D721Med (cell line): ENCODE measurements around the gene IQCC.

Source experiments
- DNase-seq: peaks from one replicate; pipeline ENCODE4 v3.0.0; 2011; ENCODE audit warnings: low spot score; ENCODE audit not compliant: insufficient read length
- FAIRE-seq: peaks from 2 replicates; lab custom pipeline; 2011; peaks lifted over from hg19 to GRCh38; lab: Jason Lieb, UNC
- CTCF ChIP-seq: IDR thresholded peaks from 2 replicates; pipeline ENCODE4 v1.5.1; 2012; ENCODE audit warnings: mild to moderate bottlenecking, control low read depth; ENCODE audit not compliant: insufficient read depth; ENCODE audit errors: missing control alignments

IQCC gene

GRCh38 chr1:32186077-32186476, 19.4 kb upstream of the IQCC start:
- no peak for TF ChIP-seq CTCF
- FAIRE-seq (no peak), DNase-seq (no peak)

GRCh38 chr1:32186491-32186890, 19.0 kb upstream of the IQCC start:
- FAIRE-seq (no peak), DNase-seq (no peak)
- TF ChIP-seq CTCF, result no peak

- DNase-seq (no peak), FAIRE-seq (no peak)
- TF ChIP-seq CTCF, result no peak
These were observed 17.6 kb upstream of the IQCC start for GRCh38 chr1:32187850-32188249.

GRCh38 chr1:32192220-32192948, 13.1 kb upstream of the IQCC start:
- DNase-seq, result no peak
- no peak for FAIRE-seq
- TF ChIP-seq CTCF, result no peak

GRCh38 chr1:32194984-32195383, 10.5 kb upstream of the IQCC start:
- TF ChIP-seq CTCF, result no peak
- DNase-seq, result no peak
- FAIRE-seq, result no peak

GRCh38 chr1:32195531-32195930, 9.9 kb upstream of the IQCC start:
- FAIRE-seq (no peak), DNase-seq (no peak)
- TF ChIP-seq CTCF, result no peak
